HepG2 (cell line): Measurements from ENCODE around the gene WNT4. TPM values are rescaled to one million over a fixed set of nuclear protein-coding genes. Genes with fewer than 3 reads are reported as not detected.

Experiments used
- ATAC-seq: fragments of 200-7000 bp; cut with Tn5 transposase; 3 replicates; pipeline ENCODE4 v1.9.1; 2020; ENCODE audit warnings: mild to moderate bottlenecking, moderate library complexity
- BruUV-seq: library from RNA; stranded (reverse); fragments of 400-500 nt; replicated peaks from 2 replicates; lab custom pipeline; 2021; lab: Mats Ljungman, UMichigan
- CTCF ChIA-PET: fragments of 300-600 bp; formaldehyde crosslinking; extraction: SDS; loops from one replicate; lab custom pipeline; 2021; ENCODE audit warnings: low total read pairs, inconsistent platforms, low intra/inter-chr PET ratio; lab: Yijun Ruan, JAX
- POLR2A ChIA-PET: fragments of 350-600 bp; sonication (Branson Sonifier 250); formaldehyde crosslinking; loops from one replicate; lab custom pipeline; 2020; ENCODE audit warnings: antibody characterized with exemption, inconsistent platforms; lab: Yijun Ruan, JAX
- DNase-seq: peaks from one replicate; pipeline ENCODE4 v3.0.0-alpha.2; 2015; ENCODE audit warnings: low spot score
- FAIRE-seq: peaks from 3 replicates; lab custom pipeline; 2011; peaks lifted over from hg19 to GRCh38; lab: Jason Lieb, UNC
- H2AFZ ChIP-seq: one replicate; pipeline ENCODE4 v1.6.1; 2011; ENCODE audit warnings: low read length, inconsistent platforms
- H3K27ac ChIP-seq: fragments of 300-600 bp; 3 replicates; pipeline ENCODE4 v1.8.0; 2011; ENCODE audit warnings: mixed run types, mild to moderate bottlenecking, mixed read lengths, low read length, inconsistent platforms; ENCODE audit not compliant: insufficient read depth; ENCODE audit errors: extremely low read length
- H3K27me3 ChIP-seq, 2 experiments: fragments of 200-600 bp in 1 of 2; 2 replicates in 1 of 2; 3 replicates in 1 of 2; pipeline versions ENCODE4 v1.6.0 to v1.8.0; 2011; ENCODE audit warnings: low read length in 2 of 2, mild to moderate bottlenecking in 2 of 2, moderate library complexity in 2 of 2, inconsistent platforms in 1 of 2; ENCODE audit not compliant: insufficient read depth in 2 of 2, control insufficient read depth in 1 of 2
- H3K36me3 ChIP-seq, 2 experiments: fragments of 200-600 bp in 1 of 2; replicated peaks in 1 of 2; 2 replicates in 1 of 2; 3 replicates in 1 of 2; pipeline versions ENCODE4 v1.5.1 to v1.8.0; 2011; ENCODE audit warnings: low read length in 2 of 2, inconsistent platforms in 1 of 2; ENCODE audit not compliant: insufficient read depth in 2 of 2, control insufficient read depth in 1 of 2
- H3K4me1 ChIP-seq: 2 replicates; pipeline ENCODE4 v1.5.1; 2012; ENCODE audit warnings: low read length, inconsistent platforms; ENCODE audit not compliant: insufficient read depth
- H3K4me2 ChIP-seq: 2 replicates; pipeline ENCODE4 v1.6.0; 2011; ENCODE audit warnings: low read depth, low read length, inconsistent platforms
- H3K4me3 ChIP-seq, 3 experiments: fragments of 200-600 bp in 1 of 3; sonication (generic), shearing (Covaris generic) in 1 of 3; replicated peaks in 1 of 3; 2 replicates each; pipeline ENCODE4 v1.5.1; 2011 to 2016; ENCODE audit warnings: low read length in 3 of 3, inconsistent platforms in 2 of 3, low read depth in 2 of 3, mild to moderate bottlenecking in 2 of 3, control low read depth in 1 of 3, mixed read lengths in 1 of 3; ENCODE audit not compliant: insufficient read depth in 1 of 3
- H3K79me2 ChIP-seq: one replicate; pipeline ENCODE4 v1.6.1; 2011; ENCODE audit warnings: low read length, inconsistent platforms; ENCODE audit not compliant: insufficient read depth
- H3K9ac ChIP-seq: 2 replicates; pipeline ENCODE4 v1.6.0; 2011; ENCODE audit warnings: mild to moderate bottlenecking, low read depth, low read length, inconsistent platforms; ENCODE audit not compliant: insufficient read depth
- H3K9me3 ChIP-seq: 2 replicates; pipeline ENCODE4 v1.5.1; 2012; ENCODE audit warnings: mild to moderate bottlenecking, low read length
- H4K20me1 ChIP-seq: 2 replicates; pipeline ENCODE4 v1.6.0; 2011; ENCODE audit warnings: inconsistent platforms, mild to moderate bottlenecking, low read length, moderate library complexity; ENCODE audit not compliant: insufficient read depth
- BCL6 ChIP-seq: IDR thresholded peaks from 2 replicates; pipeline ENCODE4 v1.6.1; 2016; ENCODE audit warnings: missing genetic modification reagents, missing compliant biosample characterization
- ELF4 ChIP-seq: sonication (generic); formaldehyde crosslinking; IDR thresholded peaks from 2 replicates; pipeline ENCODE4 v1.5.0; 2020; ENCODE audit warnings: missing genetic modification reagents, mild to moderate bottlenecking, moderate library complexity, borderline replicate concordance
- MTA3 ChIP-seq: sonication (generic); formaldehyde crosslinking; IDR thresholded peaks from 2 replicates; pipeline ENCODE4 v1.4.0; 2020; ENCODE audit warnings: missing genetic modification reagents
- NCOA5 ChIP-seq: sonication (generic); formaldehyde crosslinking; IDR thresholded peaks from 2 replicates; pipeline ENCODE4 v1.4.0; 2020; ENCODE audit warnings: missing genetic modification reagents
- NFATC3 ChIP-seq: sonication (generic); formaldehyde crosslinking; IDR thresholded peaks from 2 replicates; pipeline ENCODE4 v1.5.1; 2020; ENCODE audit warnings: mild to moderate bottlenecking, missing genetic modification reagents
- NR2F1 ChIP-seq, 2 experiments: fragments of 450-650 bp in 1 of 2; formaldehyde crosslinking in 1 of 2; IDR thresholded peaks; 2 replicates each; pipeline versions ENCODE4 v1.5.0 to v1.6.1; 2016 to 2020; ENCODE audit warnings: mild to moderate bottlenecking in 1 of 2, missing compliant biosample characterization in 1 of 2, missing genetic modification reagents in 1 of 2, moderate library complexity in 1 of 2
- RORA ChIP-seq: sonication (generic); formaldehyde crosslinking; IDR thresholded peaks from 2 replicates; pipeline ENCODE4 v1.5.0; 2020; ENCODE audit warnings: mild to moderate bottlenecking, missing genetic modification reagents, moderate library complexity
- SATB2 ChIP-seq: sonication (generic); formaldehyde crosslinking; IDR thresholded peaks from 2 replicates; pipeline ENCODE4 v1.5.0; 2020; ENCODE audit warnings: missing genetic modification reagents
- ZNF292 ChIP-seq: sonication (generic); formaldehyde crosslinking; IDR thresholded peaks from 2 replicates; pipeline ENCODE4 v1.8.1; 2022; ENCODE audit warnings: mild to moderate bottlenecking, low read depth, missing genetic modification reagents, borderline replicate concordance
- ZNF430 ChIP-seq: sonication (generic); formaldehyde crosslinking; IDR thresholded peaks from 2 replicates; pipeline ENCODE4 v1.9.0; 2021; ENCODE audit warnings: mild to moderate bottlenecking, missing genetic modification reagents
- ZNF510 ChIP-seq: sonication (generic); formaldehyde crosslinking; IDR thresholded peaks from 2 replicates; pipeline ENCODE4 v1.4.0; 2020; ENCODE audit warnings: low read depth, mild to moderate bottlenecking, missing genetic modification reagents
- ZNF570 ChIP-seq: sonication (generic); formaldehyde crosslinking; IDR thresholded peaks from 2 replicates; pipeline ENCODE4 v1.4.0; 2020; ENCODE audit warnings: mild to moderate bottlenecking, missing genetic modification reagents, borderline replicate concordance
- ZNF652 ChIP-seq: IDR thresholded peaks from 2 replicates; pipeline ENCODE4 v1.6.1; 2016; ENCODE audit warnings: low read depth, borderline replicate concordance
- ZNF660 ChIP-seq: sonication (generic); formaldehyde crosslinking; IDR thresholded peaks from 2 replicates; pipeline ENCODE4 v1.5.1; 2020; ENCODE audit warnings: mild to moderate bottlenecking, low read depth, missing genetic modification reagents, borderline replicate concordance
- ZNF724P ChIP-seq: sonication (generic); formaldehyde crosslinking; IDR thresholded peaks from 2 replicates; pipeline ENCODE4 v1.8.0; 2022; ENCODE audit warnings: missing genetic modification reagents, borderline replicate concordance
- WGBS: methylation state at CpG from one replicate; pipeline ENCODE4 v1.1.6; 2017; ENCODE audit warnings: low lambda C conversion rate; 5-methylcytosine and 5-hydroxymethylcytosine counted together
- in situ Hi-C: cut with HindIII; loops from 2 replicates; pipeline ENCODE4 v1.10.0; 2017; ENCODE audit warnings: low pct_unique_long_range_greater_than_20kb; ENCODE audit not compliant: extremely low pct_ligation_motif_present
- intact Hi-C: fragments of 100-400 bp; cut with micrococcal nuclease; formaldehyde crosslinking; loops from one replicate; pipeline ENCODE4 v1.10.0; 2022; ENCODE audit not compliant: unreplicated experiment
- polyA plus RNA-seq, 8 experiments: library from polyadenylated mRNA; depleted of rRNA in 3 of 8; stranded (reverse) in 7 of 8; unstranded in 1 of 8; fragments of >200 nt; fragmentation: Illumina TruSeq in 4 of 8; extraction: Trizol in 4 of 8; gene quantifications; 2 replicates each; pipeline versions ENCODE4 v1.2.1 to v1.2.3, GENCODE V29; 2011 to 2016; ENCODE audit warnings: low read depth in 4 of 8, missing spikeins in 1 of 8, mixed read lengths in 1 of 8; ENCODE audit not compliant: insufficient read depth in 1 of 8
- total RNA-seq, 5 experiments: library from RNA; depleted of rRNA; stranded (reverse); fragments of >200 nt; fragmentation: Illumina TruSeq; extraction: Trizol; gene quantifications; 2 replicates each; pipeline ENCODE4 v1.2.3, GENCODE V29; 2016; ENCODE audit warnings: low read depth in 1 of 5
- TF ChIP-seq, protein P1 (sequence below): sonication (generic); formaldehyde crosslinking; conservative IDR thresholded peaks from 2 replicates; pipeline ENCODE4 v1.4.0; 2020; ENCODE audit warnings: missing genetic modification reagents

Gene WNT4
- total and polyA plus RNA-seq, 2 of the 13 experiments (the other 11 are each of a cell fraction or from before 2014, with no cell fraction given): not detected

DNA sequence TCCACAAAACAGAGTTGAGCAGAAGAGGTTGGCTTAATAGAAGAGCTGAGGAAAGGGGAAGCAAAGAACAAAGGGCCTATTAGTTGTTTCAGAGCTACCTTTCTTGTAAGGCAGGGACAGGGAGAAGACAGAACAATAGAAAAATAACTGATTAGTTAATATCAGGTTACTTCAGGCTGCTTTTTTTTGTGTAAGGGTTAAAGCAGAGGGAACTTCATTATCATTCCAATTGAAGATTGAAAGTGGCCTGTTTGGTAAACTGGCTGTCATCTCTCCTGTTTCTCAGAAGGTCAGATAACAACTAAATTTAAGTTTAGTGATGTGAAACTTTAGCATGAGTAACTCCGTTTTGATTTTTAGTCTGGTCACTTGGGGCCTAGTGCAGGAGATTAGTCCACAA is 68.1 kb downstream of the WNT4 start:
- no peaks in the 10 kb centered on the region for H3K9me3 ChIP-seq
- peaks cover 84% of the 10 kb centered on the region for H3K79me2 ChIP-seq
- H3K27ac ChIP-seq: no peak overlapping the region
- FAIRE-seq (no peak), DNase-seq (no peak), ATAC-seq (no peak)
- intact Hi-C loops (no loop called here), in situ Hi-C loops (no loop called here)
- no TSS peak for BruUV-seq
- POLR2A ChIA-PET: no interaction called here
- CTCF ChIA-PET: no interaction called here
- H4K20me1 ChIP-seq: peaks cover 76% of the 10 kb centered on the region
- H3K9ac ChIP-seq: no peak overlapping the region
- H2AFZ ChIP-seq: no peak overlapping the region
- TF ChIP-seq ZNF660 (CRISPR knock-in tag): no peak
- no peak for TF ChIP-seq BCL6
- TF ChIP-seq ZNF724P: no peak
- TF ChIP-seq NFATC3: no peak
- no peak for TF ChIP-seq NR2F1 (CRISPR knock-in tag; IDR thresholded peaks at IDR 0.05)
- no peak for TF ChIP-seq RORA (CRISPR knock-in tag)
- no peak for TF ChIP-seq ZNF510 (CRISPR knock-in tag)
- no peak for TF ChIP-seq ZNF570
- no peak for TF ChIP-seq ZNF292 (CRISPR knock-in tag)
- peaks cover 33% of the 10 kb centered on the region for H3K4me1 ChIP-seq
- H3K4me3 ChIP-seq: no peak overlapping the region
- 86% methylated on average over 1 of the region's 1 CpG for WGBS
- no peak overlapping the region for H3K4me2 ChIP-seq
- peaks cover 4 to 12% of the 10 kb centered on the region in 2 experiments; a peak in 4 of 5 replicates for H3K36me3 ChIP-seq
- no peaks in the 10 kb centered on the region for H3K27me3 ChIP-seq

DNA sequence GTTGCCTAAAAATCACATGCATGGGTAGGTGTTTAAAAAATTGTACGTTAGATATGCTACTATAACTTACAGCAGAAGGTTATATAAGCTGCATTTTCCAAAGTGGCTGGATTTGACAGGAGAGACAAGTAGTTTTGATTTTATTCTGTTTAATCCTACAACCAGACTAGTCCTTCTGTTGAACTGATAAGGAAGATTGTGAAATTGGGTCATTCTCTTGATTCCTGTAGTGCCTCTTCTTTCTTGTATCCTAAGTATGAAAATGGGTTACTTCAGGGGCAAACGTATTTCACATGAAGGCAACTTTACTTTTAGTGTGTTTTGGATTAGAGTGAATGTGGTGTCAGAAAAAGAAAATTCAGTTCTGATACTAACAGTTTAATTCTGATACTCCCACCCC is 71.4 kb downstream of the WNT4 start:
- Histone ChIP-seq H3K4me3 (no peak overlapping the region), H3K79me2 (peaks cover 91% of the 10 kb centered on the region), H3K4me1 (peaks cover 33% of the 10 kb centered on the region), H4K20me1 (peaks cover 91% of the 10 kb centered on the region), H2AFZ (no peak overlapping the region), H3K36me3 (peaks cover 0 to 6% of the 10 kb centered on the region in 2 experiments; a peak in 2 of 5 replicates), H3K4me2 (no peak overlapping the region), H3K27ac (no peak overlapping the region), H3K9ac (no peak overlapping the region), H3K9me3 (no peaks in the 10 kb centered on the region), H3K27me3 (no peaks in the 10 kb centered on the region)
- no TSS peak for BruUV-seq
- WGBS: 100% methylated on average over 2 of the region's 2 CpGs
- ATAC-seq (no peak), FAIRE-seq (no peak), DNase-seq (no peak)
- in situ Hi-C loops: no loop called here
- POLR2A ChIA-PET: interaction anchor here (0.8 kb wide), 1 partner anchor 19 kb away, joined by 4 read pairs; the partner anchor contains the start of gene CDC42
- CTCF ChIA-PET: no interaction called here
- intact Hi-C loops: no loop called here
- TF ChIP-seq RORA (CRISPR knock-in tag): no peak
- TF ChIP-seq NCOA5: no peak
- no peak for TF ChIP-seq ELF4 (CRISPR knock-in tag)
- no peak for TF ChIP-seq ZNF652
- no peak for TF ChIP-seq ZNF430 (CRISPR knock-in tag)
- TF ChIP-seq, protein P1, sequence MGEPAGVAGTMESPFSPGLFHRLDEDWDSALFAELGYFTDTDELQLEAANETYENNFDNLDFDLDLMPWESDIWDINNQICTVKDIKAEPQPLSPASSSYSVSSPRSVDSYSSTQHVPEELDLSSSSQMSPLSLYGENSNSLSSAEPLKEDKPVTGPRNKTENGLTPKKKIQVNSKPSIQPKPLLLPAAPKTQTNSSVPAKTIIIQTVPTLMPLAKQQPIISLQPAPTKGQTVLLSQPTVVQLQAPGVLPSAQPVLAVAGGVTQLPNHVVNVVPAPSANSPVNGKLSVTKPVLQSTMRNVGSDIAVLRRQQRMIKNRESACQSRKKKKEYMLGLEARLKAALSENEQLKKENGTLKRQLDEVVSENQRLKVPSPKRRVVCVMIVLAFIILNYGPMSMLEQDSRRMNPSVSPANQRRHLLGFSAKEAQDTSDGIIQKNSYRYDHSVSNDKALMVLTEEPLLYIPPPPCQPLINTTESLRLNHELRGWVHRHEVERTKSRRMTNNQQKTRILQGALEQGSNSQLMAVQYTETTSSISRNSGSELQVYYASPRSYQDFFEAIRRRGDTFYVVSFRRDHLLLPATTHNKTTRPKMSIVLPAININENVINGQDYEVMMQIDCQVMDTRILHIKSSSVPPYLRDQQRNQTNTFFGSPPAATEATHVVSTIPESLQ (CRISPR knock-in tag): no peak
- TF ChIP-seq MTA3 (CRISPR knock-in tag): no peak
- no peak for TF ChIP-seq SATB2 (CRISPR knock-in tag)
- TF ChIP-seq BCL6: no peak
